ENCODE measurements around the gene ZSCAN21. TPM values are rescaled to one million over a fixed set of nuclear protein-coding genes. Genes with fewer than 3 reads are reported as not detected.

Gene ZSCAN21
- total RNA-seq, 4 donors from 2014 or later = 0.75 to 28.7 (median 10.0) TPM

GRCh38 chr7:100093498-100093897 lies 43.9 kb downstream of the ZSCAN21 start:
- intact Hi-C loops (cut with DNase I; ENCODE audit: low total_unique reads) (no loop called here), in situ Hi-C loops (cut with MboI; ENCODE audit: low pct_ligation_motif_present in 1 of 4, low pct_unique_long_range_greater_than_20kb in 1 of 4, low sequenced_read_pairs in 3 of 4) (no loop called here)
- Histone ChIP-seq H3K27ac (peak overlapping the region in 1 of 4 donors; percentile 11), H3K27me3 (no peaks in the 10 kb centered on the region), H3K9me3 (no peaks in the 10 kb centered on the region), H3K4me3 (no peak overlapping the region), H3K4me1 (peaks cover 4 to 12% (median 10%) of the 10 kb centered on the region in 4 donors), H3K36me3 (peaks cover 0 to 53% (median 23%) of the 10 kb centered on the region in 4 donors)
- WGBS, 2 donors (ENCODE audit: low coverage in 1 of 2) = 63 to 70% methylated on average over 4 to 13 of the region's 13 CpGs
- no peak for DNase-seq
- TF ChIP-seq CTCF (IDR thresholded peaks at IDR 0.05) (no peak), EP300 (IDR thresholded peaks at IDR 0.05; ENCODE audit: low read depth) (no peak), POLR2AphosphoS5 (IDR thresholded peaks at IDR 0.05) (no peak), POLR2A (IDR thresholded peaks at IDR 0.05) (no peak)

GRCh38 chr7:100093925-100094486 lies 44.4 kb downstream of the ZSCAN21 start:
- no peaks in the 10 kb centered on the region for H3K27me3 ChIP-seq
- 86 to 87% methylated on average over 3 to 16 of the region's 16 CpGs for WGBS, 2 donors (ENCODE audit: low coverage in 1 of 2)
- TF ChIP-seq POLR2AphosphoS5 (IDR thresholded peaks at IDR 0.05) (no peak), CTCF (IDR thresholded peaks at IDR 0.05) (no peak), POLR2A (IDR thresholded peaks at IDR 0.05) (no peak)
- H3K36me3 ChIP-seq = peaks cover 0 to 58% (median 25%) of the 10 kb centered on the region in 4 donors
- no peaks in the 10 kb centered on the region for H3K9me3 ChIP-seq
- no peak for DNase-seq
- peak overlapping the region in 1 of 4 donors; percentile 11 for H3K27ac ChIP-seq
- in situ Hi-C loops (cut with MboI; ENCODE audit: low pct_ligation_motif_present in 1 of 4, low pct_unique_long_range_greater_than_20kb in 1 of 4, low sequenced_read_pairs in 3 of 4) = no loop called here
- intact Hi-C loops (cut with DNase I; ENCODE audit: low total_unique reads) = no loop called here
- no peak overlapping the region for H3K4me3 ChIP-seq
- H3K4me1 ChIP-seq = peaks cover 4 to 16% (median 8%) of the 10 kb centered on the region in 4 donors

DNA sequence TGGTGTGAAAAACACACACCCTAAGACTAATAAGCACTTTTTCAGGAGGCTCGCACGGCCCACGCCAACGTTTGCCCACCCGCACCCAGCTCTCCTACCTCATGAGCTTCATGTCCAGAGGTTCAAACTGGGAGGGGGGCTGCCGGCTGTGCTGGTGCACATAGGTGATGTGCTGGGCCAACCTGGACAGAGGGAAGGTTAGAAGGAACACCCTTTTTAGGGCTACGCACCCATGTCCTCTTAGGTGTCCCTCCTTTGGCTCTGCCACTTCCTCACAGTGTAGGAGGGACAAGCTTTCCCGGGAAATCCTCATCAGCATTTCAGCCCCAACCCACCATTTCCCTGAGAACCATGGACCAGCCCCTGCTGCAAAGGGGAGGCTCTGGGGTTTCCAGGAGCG lies 45.7 kb downstream of the ZSCAN21 start:
- WGBS, 2 donors (ENCODE audit: low coverage in 1 of 2) = 71 to 82% methylated on average over 3 to 9 of the region's 9 CpGs
- Histone ChIP-seq H3K27me3 (no peaks in the 10 kb centered on the region), H3K4me3 (no peak overlapping the region), H3K4me1 (peaks cover 5 to 18% (median 9%) of the 10 kb centered on the region in 4 donors), H3K36me3 (peaks cover 0 to 64% (median 26%) of the 10 kb centered on the region in 4 donors), H3K9me3 (no peaks in the 10 kb centered on the region), H3K27ac (no peak overlapping the region)
- TF ChIP-seq POLR2AphosphoS5 (IDR thresholded peaks at IDR 0.05) (no peak), POLR2A (IDR thresholded peaks at IDR 0.05) (no peak), CTCF (IDR thresholded peaks at IDR 0.05) (no peak), EP300 (IDR thresholded peaks at IDR 0.05; ENCODE audit: low read depth) (no peak)
- intact Hi-C loops (cut with DNase I; ENCODE audit: low total_unique reads) (no loop called here), in situ Hi-C loops (cut with MboI; ENCODE audit: low pct_ligation_motif_present in 1 of 4, low pct_unique_long_range_greater_than_20kb in 1 of 4, low sequenced_read_pairs in 3 of 4) (no loop called here)
- DNase-seq = no peak

DNA sequence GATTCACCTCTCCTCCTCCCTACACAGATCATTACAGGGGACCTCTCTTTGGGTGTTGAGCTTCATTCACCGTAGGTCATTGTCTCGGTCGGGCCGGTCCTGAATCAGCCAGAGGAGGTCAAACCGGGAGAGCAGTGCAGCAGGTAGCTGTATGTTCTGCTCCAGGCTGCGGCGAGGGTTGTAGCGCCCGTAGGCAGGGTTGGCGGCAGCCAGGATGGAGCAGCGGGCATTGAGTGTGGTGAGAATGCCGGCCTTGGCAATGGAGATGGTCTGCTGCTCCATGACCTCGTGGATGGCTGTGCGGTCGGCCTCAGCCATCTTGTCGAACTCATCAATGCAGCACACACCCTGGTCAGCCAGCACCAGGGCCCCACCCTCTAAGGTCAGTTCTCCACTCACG lies 46.1 kb downstream of the ZSCAN21 start:
- WGBS, 2 donors (ENCODE audit: low coverage in 1 of 2) = 92% methylated on average over 17 of the region's 17 CpGs; no CpG with 5 or more reads in 1 of the 2 donors
- no peaks in the 10 kb centered on the region for H3K27me3 ChIP-seq
- peaks cover 5 to 18% (median 9%) of the 10 kb centered on the region in 4 donors for H3K4me1 ChIP-seq
- H3K36me3 ChIP-seq = peaks cover 0 to 64% (median 26%) of the 10 kb centered on the region in 4 donors
- H3K4me3 ChIP-seq = no peak overlapping the region
- TF ChIP-seq EP300 (IDR thresholded peaks at IDR 0.05; ENCODE audit: low read depth) (no peak), POLR2A (IDR thresholded peaks at IDR 0.05) (no peak), POLR2AphosphoS5 (IDR thresholded peaks at IDR 0.05) (no peak), CTCF (IDR thresholded peaks at IDR 0.05) (no peak)
- in situ Hi-C loops (cut with MboI; ENCODE audit: low pct_ligation_motif_present in 1 of 4, low pct_unique_long_range_greater_than_20kb in 1 of 4, low sequenced_read_pairs in 3 of 4) = no loop called here
- no peak for DNase-seq
- no peaks in the 10 kb centered on the region for H3K9me3 ChIP-seq
- intact Hi-C loops (cut with DNase I; ENCODE audit: low total_unique reads) = no loop called here
- H3K27ac ChIP-seq = no peak overlapping the region
